HG02840 (cell line): Measurements from ENCODE around the gene SLC50A1.
"Not testable (repeated sequence)": the region's sequence is repeated elsewhere in the genome, so short reads cannot be mapped to it uniquely, and the experiment has no call there.

Source experiments
- ATAC-seq: cut with Tn5 transposase; IDR thresholded peaks from one replicate; pipeline ENCODE4 v1.9.1; 2021; ENCODE audit warnings: mild to moderate bottlenecking, moderate library complexity, moderate number of reproducible peaks; ENCODE audit not compliant: unreplicated experiment, low FRiP score

SLC50A1 gene

GRCh38 chr1:155116113-155116764 lies 19.4 kb upstream of the SLC50A1 start:
- ATAC-seq = no peak

- ATAC-seq = no peak
Observed at GRCh38 chr1:155117610-155118009, 18.0 kb upstream of the SLC50A1 start.

- not testable (repeated sequence) for ATAC-seq
Observed at GRCh38 chr1:155118090-155118489, 17.6 kb upstream of the SLC50A1 start.

- ATAC-seq = no peak
Observed at GRCh38 chr1:155120253-155120652, 15.4 kb upstream of the SLC50A1 start.

- ATAC-seq = no peak
Observed at GRCh38 chr1:155121249-155121648, 14.4 kb upstream of the SLC50A1 start.

- no peak for ATAC-seq
Observed at GRCh38 chr1:155122308-155122707, 13.3 kb upstream of the SLC50A1 start.

- ATAC-seq = no peak
Observed at GRCh38 chr1:155123801-155124200, 11.9 kb upstream of the SLC50A1 start.

GRCh38 chr1:155124503-155125463 lies 10.9 kb upstream of the SLC50A1 start:
- ATAC-seq = no peak

- ATAC-seq = no peak
Observed at GRCh38 chr1:155125511-155125945, 10.1 kb upstream of the SLC50A1 start.

- ATAC-seq = no peak
Observed at GRCh38 chr1:155125946-155126555, 9.6 kb upstream of the SLC50A1 start.

- ATAC-seq = no peak
Observed at GRCh38 chr1:155126556-155127104, 9.0 kb upstream of the SLC50A1 start.

GRCh38 chr1:155127105-155127966 lies 8.3 kb upstream of the SLC50A1 start, which contains the start of gene EFNA1:
EFNA1 (plus strand) TSS chr1:155127876; CDS start chr1:155127978, 102 bp downstream.
- ATAC-seq = no peak

GRCh38 chr1:155127967-155128754 lies 7.5 kb upstream of the SLC50A1 start:
- ATAC-seq = no peak

- ATAC-seq = no peak
Observed at GRCh38 chr1:155128755-155129473, 6.7 kb upstream of the SLC50A1 start.

GRCh38 chr1:155130272-155131006 lies 5.2 kb upstream of the SLC50A1 start:
- ATAC-seq = no peak

- no peak for ATAC-seq
Observed at GRCh38 chr1:155131285-155131684, 4.4 kb upstream of the SLC50A1 start.

- no peak for ATAC-seq
Observed at GRCh38 chr1:155131856-155132255, 3.8 kb upstream of the SLC50A1 start.

GRCh38 chr1:155133799-155134281 lies 1.8 kb upstream of the SLC50A1 start:
- ATAC-seq = no peak
